NCI-H2171 (cell line): ENCODE results near the gene IMP3.
"Not testable (repeated sequence)": the region's sequence is repeated elsewhere in the genome, so short reads cannot be mapped to it uniquely, and the experiment has no call there.

Source experiments
- DNase-seq: peaks from one replicate; lab custom pipeline; 2025; lab: John Stamatoyannopoulos, UW

IMP3 gene

DNA sequence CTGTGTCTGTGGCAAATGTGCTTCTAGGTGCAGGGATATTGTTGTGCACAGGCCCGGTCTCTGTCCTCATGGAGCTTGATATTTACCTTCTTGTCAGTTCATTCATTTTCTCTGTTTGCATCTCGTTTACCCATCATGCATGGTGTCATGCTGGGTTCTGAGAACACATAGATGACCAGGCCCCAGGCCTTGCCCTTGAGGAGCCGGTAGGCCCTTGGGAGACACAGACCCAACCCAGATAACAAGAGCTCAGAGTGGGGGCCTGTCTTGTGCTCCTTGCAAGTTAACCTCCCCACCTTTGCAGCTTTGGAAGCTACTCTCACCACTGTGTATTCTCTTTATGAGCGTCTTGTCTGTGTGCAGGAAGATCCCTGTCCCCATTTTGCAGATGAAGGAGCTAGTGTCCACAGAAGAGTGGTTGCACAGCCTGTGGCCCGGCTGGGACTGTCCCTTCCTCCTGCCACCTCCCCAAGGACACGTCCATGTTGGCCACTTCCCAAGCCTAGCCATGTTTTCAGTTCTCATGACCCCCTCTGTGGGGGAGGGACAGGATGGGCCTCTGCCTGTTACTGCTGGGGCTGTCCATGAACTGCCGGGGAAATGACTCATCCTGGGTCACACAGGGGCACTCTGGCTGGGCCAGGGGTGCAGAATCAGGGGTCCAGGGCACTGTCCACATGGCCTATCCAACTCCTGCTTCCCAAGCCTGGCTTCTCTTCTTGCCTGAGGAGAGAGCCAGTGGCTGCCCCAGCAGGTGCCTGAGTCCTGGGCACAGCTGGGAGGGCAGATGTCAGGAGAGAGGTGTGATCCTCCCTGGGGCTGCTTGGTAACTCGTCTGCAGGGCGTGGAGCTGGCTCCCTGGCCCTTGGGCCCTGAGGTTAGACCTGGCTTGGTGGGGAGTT lies 11.1 kb upstream of the IMP3 start:
- DNase-seq: no peak

DNA sequence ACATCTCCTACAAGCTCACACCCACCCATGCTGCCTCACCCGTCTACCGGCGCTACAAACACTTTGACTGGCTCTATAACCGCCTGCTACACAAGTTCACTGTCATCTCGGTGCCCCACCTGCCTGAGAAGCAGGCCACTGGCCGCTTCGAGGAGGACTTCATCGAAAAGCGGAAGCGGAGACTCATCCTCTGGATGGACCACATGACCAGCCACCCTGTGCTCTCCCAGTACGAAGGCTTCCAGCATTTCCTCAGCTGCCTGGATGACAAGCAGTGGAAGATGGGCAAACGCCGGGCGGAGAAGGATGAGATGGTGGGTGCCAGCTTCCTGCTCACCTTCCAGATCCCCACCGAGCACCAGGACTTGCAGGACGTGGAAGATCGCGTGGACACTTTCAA lies 9.8 kb upstream of the IMP3 start:
- no peak for DNase-seq

- no peak for DNase-seq
Measured at GRCh38 chr15:75649045-75649761, 9.2 kb upstream of the IMP3 start.

DNA sequence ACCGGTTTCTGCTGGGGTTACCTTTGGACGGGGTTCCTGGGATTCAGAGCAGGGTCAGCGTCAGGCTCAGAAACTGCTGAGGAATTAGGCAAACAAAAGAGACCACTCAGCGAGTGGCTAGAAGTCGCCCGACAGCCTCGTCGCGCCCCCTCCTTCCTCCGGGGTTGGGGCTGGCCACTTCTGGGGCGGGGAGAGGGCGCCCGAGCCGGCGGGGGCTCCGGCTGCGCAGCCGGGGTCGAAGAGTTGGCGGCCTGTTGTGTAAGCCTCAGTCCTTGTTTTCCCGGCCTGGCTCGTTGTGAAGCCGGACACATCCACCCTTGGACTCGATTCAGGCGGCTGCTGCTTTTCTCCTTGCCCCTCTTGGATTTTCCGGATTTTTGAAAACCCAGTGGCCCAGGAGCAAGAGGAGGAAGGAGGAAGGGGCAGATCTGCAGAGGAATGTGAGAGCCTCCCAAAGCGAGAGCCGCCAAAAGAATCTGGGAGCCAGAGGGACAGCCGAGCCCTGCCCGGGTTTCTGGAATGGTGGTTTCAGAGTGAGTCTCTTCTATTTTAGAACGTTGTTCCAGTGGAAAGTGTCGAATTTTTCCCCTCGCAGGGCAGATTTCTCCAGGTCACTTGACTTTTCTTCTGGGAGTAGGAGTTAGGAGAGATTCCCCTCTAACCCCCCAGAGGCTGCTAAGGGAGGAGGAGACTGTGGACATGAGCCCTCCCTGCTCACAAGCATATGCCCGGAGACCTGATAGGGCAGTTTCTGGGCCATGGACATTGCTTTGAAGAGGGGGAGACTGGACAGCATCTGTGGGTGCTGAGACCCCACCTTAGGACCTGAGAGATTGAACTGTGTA lies 8.4 kb upstream of the IMP3 start:
- DNase-seq: no peak

- peak; percentile 40 for DNase-seq
Measured at GRCh38 chr15:75647370-75648155, 7.5 kb upstream of the IMP3 start, which contains the start of gene SNX33. Gene SNX33, plus strand, starts transcription at chr15:75647912. Its CDS starts 1,191 bp downstream, at chr15:75649103.

DNA sequence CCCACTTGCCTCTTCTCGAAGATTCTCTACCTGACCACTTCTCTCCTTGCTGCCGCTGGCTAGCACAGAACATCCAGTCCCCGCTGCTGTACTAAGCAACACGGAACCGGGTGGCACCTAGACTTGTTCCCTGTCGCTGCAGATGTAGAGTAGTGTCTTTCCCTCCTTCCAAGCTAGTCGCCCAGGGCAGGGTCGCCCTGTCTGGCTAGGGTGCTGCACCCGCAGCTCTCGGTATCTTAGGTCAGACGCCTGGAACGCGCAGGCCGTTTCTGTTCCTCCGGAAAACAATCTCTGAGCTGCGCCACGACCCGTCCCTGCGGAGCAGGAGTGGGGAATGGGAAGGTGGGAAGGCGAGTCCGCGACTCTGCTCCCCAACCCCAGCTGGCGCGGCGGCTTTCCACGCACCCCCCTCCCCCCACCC lies 6.9 kb upstream of the IMP3 start:
- DNase-seq: no peak

DNA sequence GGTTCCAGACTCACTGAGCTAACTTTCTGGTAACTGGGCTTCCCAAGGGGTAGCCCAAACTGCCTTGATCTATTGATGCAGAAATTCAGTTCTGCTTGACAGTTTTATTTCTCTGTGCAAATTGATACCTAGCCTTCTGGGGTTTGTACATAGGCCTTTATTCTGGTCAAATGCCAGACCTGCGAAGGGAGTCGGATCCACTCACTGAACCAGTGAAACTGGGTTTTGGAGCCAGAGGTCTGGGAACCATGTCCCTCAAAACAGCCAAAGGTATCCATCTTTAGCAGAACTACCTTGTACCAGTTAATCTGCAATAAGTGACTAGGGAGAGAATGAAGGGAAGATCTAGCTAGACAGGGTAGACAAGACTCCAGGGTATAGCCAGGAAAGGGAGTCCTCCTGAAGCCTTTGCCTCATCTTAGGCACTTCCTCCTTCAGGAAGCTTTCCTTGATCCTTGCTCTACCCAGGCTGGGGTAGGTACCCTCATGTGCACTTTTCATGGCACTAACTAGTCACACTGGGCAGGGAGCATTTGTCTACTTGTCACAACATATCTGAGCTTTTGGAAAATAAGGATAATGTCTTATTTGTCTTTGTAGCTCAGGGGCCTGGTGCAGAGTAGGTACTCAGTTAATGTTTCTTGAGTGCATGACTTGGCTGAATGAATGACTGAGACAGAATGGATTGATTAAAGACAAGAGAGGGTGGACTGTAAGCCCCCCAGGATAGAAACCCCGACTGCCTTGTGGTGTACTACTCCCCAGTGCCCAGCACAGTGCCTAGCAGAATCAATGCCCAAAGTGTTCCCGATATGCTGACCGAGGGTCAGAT lies 6.3 kb upstream of the IMP3 start:
- DNase-seq: no peak

GRCh38 chr15:75644376-75644775 lies 4.4 kb upstream of the IMP3 start:
- no peak for DNase-seq

- no peak for DNase-seq
Measured at GRCh38 chr15:75641603-75642002, 1.6 kb upstream of the IMP3 start.

DNA sequence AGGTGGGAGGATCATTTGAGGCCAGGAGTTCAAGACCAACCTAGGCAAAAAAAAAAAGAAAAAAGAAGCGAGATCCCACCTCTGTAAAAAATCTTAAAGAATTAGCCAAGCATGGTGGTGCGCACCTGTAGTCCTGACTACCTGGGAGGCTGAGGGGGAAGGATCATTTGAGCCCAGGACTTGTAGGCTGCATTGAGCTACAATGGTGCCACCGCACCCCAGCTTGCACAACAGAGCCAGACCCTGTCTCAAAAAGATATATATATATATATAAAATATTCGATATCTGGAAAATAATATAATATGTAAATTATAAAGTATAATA lies 1.1 kb upstream of the IMP3 start:
- DNase-seq: no peak

DNA sequence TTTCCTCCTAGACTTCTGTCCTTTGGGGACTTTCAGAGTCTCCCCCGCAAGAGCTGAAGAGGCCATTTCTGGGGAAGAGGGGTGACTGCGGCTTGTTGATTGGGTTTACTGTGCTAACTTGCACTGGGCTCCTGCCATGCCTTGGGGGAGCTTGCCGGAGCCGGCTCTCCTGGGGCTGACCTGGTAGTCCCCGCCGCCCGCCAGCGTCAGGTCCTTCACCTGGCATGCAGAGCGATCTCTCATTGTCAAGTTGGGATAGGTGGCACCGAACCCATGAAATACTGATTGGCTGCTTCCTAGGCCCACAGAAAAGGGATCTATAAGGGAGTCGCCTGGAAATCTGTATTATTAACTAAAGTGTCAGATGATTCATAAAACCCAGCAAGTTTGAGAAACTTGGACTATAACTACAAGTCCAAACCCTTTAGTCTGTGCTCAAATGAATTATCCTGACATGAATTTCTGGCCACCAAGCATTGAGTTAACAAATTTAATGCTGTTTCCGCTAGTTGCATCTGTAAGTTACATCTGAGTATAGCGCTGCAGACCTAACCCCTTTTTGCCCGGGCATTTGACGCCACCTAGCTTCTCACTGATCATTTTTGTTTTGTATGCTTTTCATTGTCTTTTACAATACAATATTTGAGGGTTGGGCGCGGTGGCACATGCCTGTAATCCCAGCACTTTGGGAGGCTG lies 607 bp upstream of the IMP3 start:
- DNase-seq: peak; percentile 44

DNA sequence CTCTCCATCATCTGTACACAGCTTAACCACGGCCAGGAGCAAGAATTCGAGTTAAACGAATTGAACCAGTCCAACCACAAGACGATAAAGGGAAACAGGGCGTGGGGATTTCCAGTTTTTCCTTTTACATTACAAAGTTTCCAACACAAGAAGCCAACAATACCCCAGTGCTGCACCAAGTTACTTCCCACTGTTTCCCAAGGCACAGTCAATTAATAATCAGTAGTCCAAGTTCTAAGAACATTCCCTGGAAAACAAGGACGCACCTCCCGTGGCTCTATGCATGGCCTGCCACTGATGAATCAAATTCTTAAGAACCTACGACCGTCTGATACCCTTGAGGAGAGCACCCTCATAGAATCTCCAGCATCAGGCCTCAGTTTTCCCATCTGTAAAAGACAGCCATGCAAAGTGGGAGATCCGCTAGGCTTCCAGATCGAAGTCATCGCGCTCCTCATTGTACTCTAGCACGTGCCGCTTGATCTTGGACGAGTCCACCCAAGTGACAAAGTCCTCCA lies 774 bp downstream of the IMP3 start:
- no peak for DNase-seq

DNA sequence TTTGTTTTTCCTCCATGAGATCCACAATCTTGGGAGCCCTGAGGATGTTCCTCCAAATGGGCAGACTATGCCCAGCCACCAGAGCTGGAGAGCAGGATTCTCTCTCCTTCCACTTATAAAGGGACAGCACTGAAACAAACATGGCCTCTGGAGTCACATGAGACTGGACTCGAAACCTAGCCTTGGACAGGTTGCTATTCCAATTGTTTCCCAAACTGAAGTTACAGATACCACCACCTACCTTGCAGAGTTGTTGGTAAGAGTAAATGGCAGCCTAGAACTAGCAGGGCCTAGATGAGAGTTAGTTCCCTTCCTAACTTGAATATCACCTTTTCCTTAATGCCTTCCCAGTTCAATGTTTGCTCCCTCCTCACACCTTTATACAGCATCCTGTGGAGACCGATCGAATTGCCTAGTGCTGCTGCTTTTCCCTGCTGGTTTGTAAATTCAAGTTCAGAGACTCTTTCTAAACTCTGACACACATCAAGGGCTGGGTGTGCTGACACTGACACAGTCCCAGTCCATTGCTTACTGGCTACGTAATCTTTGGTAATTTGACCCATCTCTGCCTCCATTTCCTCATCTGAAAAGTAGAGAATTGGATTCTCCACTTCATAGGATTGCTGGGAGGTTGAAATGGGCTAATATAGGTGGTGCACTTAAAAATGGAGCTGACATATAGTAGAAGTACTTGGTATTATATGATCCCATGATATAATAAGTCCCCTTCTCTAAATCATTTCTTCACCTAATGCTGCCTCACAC lies 2.6 kb downstream of the IMP3 start:
- no peak for DNase-seq

DNA sequence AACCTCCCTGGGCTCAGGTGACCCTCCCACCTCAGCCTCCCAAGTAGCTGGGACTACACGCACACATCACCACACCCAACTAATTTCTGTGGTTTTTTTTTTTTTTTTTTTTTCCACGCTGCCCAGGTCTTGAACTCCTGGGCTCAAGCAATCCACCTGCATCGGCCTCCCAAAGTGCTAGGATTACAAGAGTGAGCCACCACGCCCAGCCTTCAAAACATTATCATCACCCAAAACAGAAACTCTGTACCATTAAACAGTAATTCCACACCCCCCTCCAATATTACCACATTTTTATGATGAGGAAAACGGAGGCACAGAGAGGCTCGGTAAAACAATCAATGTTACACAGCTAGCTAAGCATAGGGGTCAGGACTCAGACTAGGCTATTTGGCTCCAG lies 4.0 kb downstream of the IMP3 start:
- DNase-seq: no peak

- DNase-seq: not testable (repeated sequence)
Measured at GRCh38 chr15:75633922-75634321, 6.1 kb downstream of the IMP3 start.

DNA sequence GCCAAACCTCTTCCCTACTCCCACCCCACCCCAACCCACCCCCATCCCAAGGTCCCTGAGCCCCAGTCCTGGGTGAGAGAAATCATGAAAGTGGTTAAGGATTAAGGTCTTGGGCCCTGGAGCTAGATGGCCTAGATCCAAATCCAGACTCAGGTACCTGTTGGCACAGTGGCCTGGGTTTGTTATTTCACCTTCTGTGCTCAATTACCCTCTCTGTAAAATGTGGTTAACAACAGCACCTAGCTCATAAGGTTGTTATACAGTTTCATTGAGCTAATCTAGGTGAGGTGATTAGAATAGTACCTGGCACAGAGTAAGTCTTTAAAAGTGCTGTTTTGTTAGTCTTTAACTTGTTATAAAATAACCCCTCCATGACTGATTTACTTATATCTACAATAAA lies 8.1 kb downstream of the IMP3 start:
- DNase-seq: no peak

- peak; percentile 91 for DNase-seq
Measured at GRCh38 chr15:75625542-75626347, 14.3 kb downstream of the IMP3 start, which contains the start of gene SNUPN. Gene SNUPN, minus strand, starts transcription at chr15:75625725. Its CDS starts 4,674 bp downstream, at chr15:75621051.

DNA sequence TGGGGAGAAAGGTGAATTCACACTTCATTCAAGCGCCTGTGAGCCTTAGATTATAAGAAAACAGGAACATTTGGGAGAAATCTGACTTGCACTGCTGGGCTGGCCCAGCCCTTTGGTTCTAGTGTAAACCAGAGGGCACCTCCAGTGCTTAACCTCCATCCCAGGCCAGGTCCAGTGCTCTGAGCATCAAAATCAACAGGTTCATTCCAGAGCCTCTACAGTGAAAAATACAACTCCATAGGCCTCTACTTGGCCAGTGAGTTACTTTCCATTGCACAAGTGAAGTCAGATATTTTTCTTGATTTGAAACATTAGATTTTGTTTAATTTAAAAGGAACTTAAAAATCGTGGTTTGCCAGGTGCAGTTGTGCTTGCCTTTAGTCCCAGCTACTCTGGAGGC lies 17.5 kb downstream of the IMP3 start:
- no peak for DNase-seq
